ENCODE results near the gene CSRP2.
A peak's percentile ranks its signal among the peaks of the same experiment; 100 is the strongest.

The CSRP2 gene

GRCh38 chr12:76878899-76879709, at the start of gene CSRP2:
Gene CSRP2 (minus strand): TSS chr12:76879019. CDS start chr12:76866260, 12,759 bp downstream.
- TF ChIP-seq CTCF (IDR thresholded peaks at IDR 0.05; ENCODE audit: low read depth, low read length, missing control alignments): no peak
- DNase-seq (ENCODE audit: low read depth): peak; percentile 7

GRCh38 chr12:76927170-76927784, 48.5 kb upstream of the CSRP2 start:
- no peak overlapping the region for H3K4me3 ChIP-seq (ENCODE audit: low read depth, low read length)
- peak; percentile 57 for TF ChIP-seq CTCF (IDR thresholded peaks at IDR 0.05; ENCODE audit: low read depth, low read length, missing control alignments)
- peak; percentile 0 for DNase-seq (ENCODE audit: low read depth)

More at GRCh38 chr12:76878899-76879709, at the start of gene CSRP2:
- peak within 1 kb of the TSS; percentile 71 for H3K4me3 ChIP-seq (ENCODE audit: low read depth, low read length)

GRCh38 chr12:76925135-76925534, 46.3 kb upstream of the CSRP2 start:
- TF ChIP-seq CTCF (IDR thresholded peaks at IDR 0.05; ENCODE audit: low read depth, low read length, missing control alignments): no peak
- no peak for DNase-seq (ENCODE audit: low read depth)
- H3K4me3 ChIP-seq (ENCODE audit: low read depth, low read length): no peak overlapping the region

GRCh38 chr12:76922866-76923265, 44.0 kb upstream of the CSRP2 start:
- no peak overlapping the region for H3K4me3 ChIP-seq (ENCODE audit: low read depth, low read length)
- DNase-seq (ENCODE audit: low read depth): no peak
- no peak for TF ChIP-seq CTCF (IDR thresholded peaks at IDR 0.05; ENCODE audit: low read depth, low read length, missing control alignments)

GRCh38 chr12:76921891-76922664, 43.3 kb upstream of the CSRP2 start:
- no peak for DNase-seq (ENCODE audit: low read depth)
- no peak for TF ChIP-seq CTCF (IDR thresholded peaks at IDR 0.05; ENCODE audit: low read depth, low read length, missing control alignments)
- no peak overlapping the region for H3K4me3 ChIP-seq (ENCODE audit: low read depth, low read length)

- no peak overlapping the region for H3K4me3 ChIP-seq (ENCODE audit: low read depth, low read length)
- DNase-seq (ENCODE audit: low read depth): no peak
- TF ChIP-seq CTCF (IDR thresholded peaks at IDR 0.05; ENCODE audit: low read depth, low read length, missing control alignments): no peak
Measured at GRCh38 chr12:76921100-76921471, 42.3 kb upstream of the CSRP2 start.

Measured in GM12864 (cell line).